OCI-LY3 (cell line): ENCODE results near the gene FASTK.
A peak's percentile ranks its signal among the peaks of the same experiment; 100 is the strongest.

ENCODE experiments used
- H2AFZ ChIP-seq: fragments of 200-600, 300-600 bp; shearing (Covaris generic); 2 replicates; pipeline ENCODE4 v1.6.0; 2014; ENCODE audit warnings: antibody characterized with exemption, low read depth, low read length
- H3K27ac ChIP-seq: fragments of 200-600, 300-600 bp; sonication (generic); 2 replicates; pipeline ENCODE4 v1.5.1; 2014; ENCODE audit warnings: mild to moderate bottlenecking, low read length, moderate library complexity, mixed read lengths
- H3K27me3 ChIP-seq: fragments of 200-600, 300-600 bp; sonication (generic); 2 replicates; pipeline ENCODE4 v1.6.1; 2014; ENCODE audit warnings: low read depth, low read length, mixed read lengths
- H3K36me3 ChIP-seq: fragments of 200-600, 300-600 bp; sonication (generic); replicated peaks from 2 replicates; pipeline ENCODE3; 2014; ENCODE audit warnings: low read depth, low read length, mixed read lengths
- H3K4me1 ChIP-seq: fragments of 300-600, 200-600 bp; sonication (generic); 2 replicates; pipeline ENCODE4 v1.6.1; 2014; ENCODE audit warnings: low read length, mixed read lengths
- H3K4me2 ChIP-seq: fragments of 200-600, 300-600 bp; sonication (generic); 2 replicates; pipeline ENCODE4 v1.6.1; 2014; ENCODE audit warnings: low read length, mixed read lengths
- H3K4me3 ChIP-seq: fragments of 300-600, 200-600 bp; sonication (generic); 2 replicates; pipeline ENCODE4 v1.5.1; 2014; ENCODE audit warnings: antibody characterized with exemption, mild to moderate bottlenecking, low read length, moderate library complexity
- H3K79me2 ChIP-seq: fragments of 300-600, 200-600 bp; shearing (Covaris generic); 2 replicates; pipeline ENCODE4 v1.6.1; 2014; ENCODE audit warnings: mild to moderate bottlenecking, low read length, mixed read lengths
- H3K9ac ChIP-seq: fragments of 300-600, 200-600 bp; shearing (Covaris generic); 2 replicates; pipeline ENCODE4 v1.6.0; 2014; ENCODE audit warnings: mild to moderate bottlenecking, low read length, moderate library complexity
- H3K9me3 ChIP-seq: fragments of 200-600, 300-600 bp; shearing (Covaris generic); 2 replicates; pipeline ENCODE4 v1.6.1; 2014; ENCODE audit warnings: low read length, mixed read lengths; ENCODE audit not compliant: insufficient read depth
- H4K20me1 ChIP-seq: fragments of 200-600, 300-600 bp; sonication (generic); 2 replicates; pipeline ENCODE4 v1.6.1; 2016; ENCODE audit warnings: low read length, mixed read lengths; ENCODE audit not compliant: insufficient read depth
- CTCF ChIP-seq: fragments of 200-600, 300-600 bp; sonication (generic); IDR thresholded peaks from 2 replicates; pipeline ENCODE4 v1.5.1; 2014; ENCODE audit warnings: antibody characterized with exemption, low read length, low read depth
- EZH2phosphoT487 ChIP-seq: fragments of 200-600 bp; shearing (Covaris generic); IDR thresholded peaks from 2 replicates; pipeline ENCODE4 v1.6.1; 2018; ENCODE audit warnings: antibody characterized with exemption, mixed run types, low read depth

Gene FASTK

GRCh38 chr7:151059367-151060112 lies 21.1 kb downstream of the FASTK start, which contains the start of gene SLC4A2:
SLC4A2 (plus strand) TSS chr7:151059589; CDS start chr7:151061988, 2,399 bp downstream.
- peak within 1 kb of the TSS; percentile 90 for H3K4me3 ChIP-seq
- H3K9me3 ChIP-seq, result no peaks in the 10 kb centered on the region

GRCh38 chr7:151058781-151059366 lies 21.7 kb downstream of the FASTK start:
- Histone ChIP-seq H3K27ac (peak overlapping the region; percentile 72), H3K4me1 (peaks cover 16% of the 10 kb centered on the region), H3K9me3 (no peaks in the 10 kb centered on the region), H3K9ac (peak overlapping the region; percentile 87), H3K79me2 (peaks cover 26% of the 10 kb centered on the region), H3K4me2 (peak overlapping the region; percentile 99), H3K36me3 (no peaks in the 10 kb centered on the region), H2AFZ (peak overlapping the region; percentile 37; the same call in 1 of the 2 replicates), H3K4me3 (peak overlapping the region; percentile 90), H3K27me3 (no peaks in the 10 kb centered on the region), H4K20me1 (peaks cover 12% of the 10 kb centered on the region)
- TF ChIP-seq EZH2phosphoT487, result no peak
- TF ChIP-seq CTCF, result no peak

More at GRCh38 chr7:151059367-151060112, 21.1 kb downstream of the FASTK start, which contains the start of gene SLC4A2:
- Histone ChIP-seq H3K4me2 (peak within 1 kb of the TSS; percentile 99), H3K27me3 (no peaks in the 10 kb centered on the region), H4K20me1 (peaks cover 12% of the 10 kb centered on the region), H3K36me3 (peaks cover 2% of the 10 kb centered on the region), H3K9ac (peak within 1 kb of the TSS; percentile 87), H3K79me2 (peaks cover 26% of the 10 kb centered on the region), H3K27ac (peak within 1 kb of the TSS; percentile 72), H3K4me1 (peaks cover 16% of the 10 kb centered on the region), H2AFZ (peak within 1 kb of the TSS; percentile 49; the same call in 1 of the 2 replicates)
- no peak for TF ChIP-seq EZH2phosphoT487
- peak; percentile 46 for TF ChIP-seq CTCF

- Histone ChIP-seq H4K20me1 (peaks cover 12% of the 10 kb centered on the region), H3K27ac (peak overlapping the region; percentile 72), H3K27me3 (no peaks in the 10 kb centered on the region), H3K36me3 (no peaks in the 10 kb centered on the region), H3K79me2 (peaks cover 26% of the 10 kb centered on the region), H3K9me3 (no peaks in the 10 kb centered on the region), H3K4me3 (peak overlapping the region; percentile 90), H3K9ac (peak overlapping the region; percentile 87), H3K4me2 (peak overlapping the region; percentile 99), H2AFZ (peak overlapping the region; percentile 7; the same call in 1 of the 2 replicates), H3K4me1 (peaks cover 16% of the 10 kb centered on the region)
- TF ChIP-seq CTCF, result no peak
- TF ChIP-seq EZH2phosphoT487, result no peak
Observed at GRCh38 chr7:151057989-151058780, 22.4 kb downstream of the FASTK start.
